ENCODE results near the gene MYO3A.

Gene MYO3A, protein sequence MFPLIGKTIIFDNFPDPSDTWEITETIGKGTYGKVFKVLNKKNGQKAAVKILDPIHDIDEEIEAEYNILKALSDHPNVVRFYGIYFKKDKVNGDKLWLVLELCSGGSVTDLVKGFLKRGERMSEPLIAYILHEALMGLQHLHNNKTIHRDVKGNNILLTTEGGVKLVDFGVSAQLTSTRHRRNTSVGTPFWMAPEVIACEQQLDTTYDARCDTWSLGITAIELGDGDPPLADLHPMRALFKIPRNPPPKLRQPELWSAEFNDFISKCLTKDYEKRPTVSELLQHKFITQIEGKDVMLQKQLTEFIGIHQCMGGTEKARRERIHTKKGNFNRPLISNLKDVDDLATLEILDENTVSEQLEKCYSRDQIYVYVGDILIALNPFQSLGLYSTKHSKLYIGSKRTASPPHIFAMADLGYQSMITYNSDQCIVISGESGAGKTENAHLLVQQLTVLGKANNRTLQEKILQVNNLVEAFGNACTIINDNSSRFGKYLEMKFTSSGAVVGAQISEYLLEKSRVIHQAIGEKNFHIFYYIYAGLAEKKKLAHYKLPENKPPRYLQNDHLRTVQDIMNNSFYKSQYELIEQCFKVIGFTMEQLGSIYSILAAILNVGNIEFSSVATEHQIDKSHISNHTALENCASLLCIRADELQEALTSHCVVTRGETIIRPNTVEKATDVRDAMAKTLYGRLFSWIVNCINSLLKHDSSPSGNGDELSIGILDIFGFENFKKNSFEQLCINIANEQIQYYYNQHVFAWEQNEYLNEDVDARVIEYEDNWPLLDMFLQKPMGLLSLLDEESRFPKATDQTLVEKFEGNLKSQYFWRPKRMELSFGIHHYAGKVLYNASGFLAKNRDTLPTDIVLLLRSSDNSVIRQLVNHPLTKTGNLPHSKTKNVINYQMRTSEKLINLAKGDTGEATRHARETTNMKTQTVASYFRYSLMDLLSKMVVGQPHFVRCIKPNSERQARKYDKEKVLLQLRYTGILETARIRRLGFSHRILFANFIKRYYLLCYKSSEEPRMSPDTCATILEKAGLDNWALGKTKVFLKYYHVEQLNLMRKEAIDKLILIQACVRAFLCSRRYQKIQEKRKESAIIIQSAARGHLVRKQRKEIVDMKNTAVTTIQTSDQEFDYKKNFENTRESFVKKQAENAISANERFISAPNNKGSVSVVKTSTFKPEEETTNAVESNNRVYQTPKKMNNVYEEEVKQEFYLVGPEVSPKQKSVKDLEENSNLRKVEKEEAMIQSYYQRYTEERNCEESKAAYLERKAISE (N-terminal part only)

DNA sequence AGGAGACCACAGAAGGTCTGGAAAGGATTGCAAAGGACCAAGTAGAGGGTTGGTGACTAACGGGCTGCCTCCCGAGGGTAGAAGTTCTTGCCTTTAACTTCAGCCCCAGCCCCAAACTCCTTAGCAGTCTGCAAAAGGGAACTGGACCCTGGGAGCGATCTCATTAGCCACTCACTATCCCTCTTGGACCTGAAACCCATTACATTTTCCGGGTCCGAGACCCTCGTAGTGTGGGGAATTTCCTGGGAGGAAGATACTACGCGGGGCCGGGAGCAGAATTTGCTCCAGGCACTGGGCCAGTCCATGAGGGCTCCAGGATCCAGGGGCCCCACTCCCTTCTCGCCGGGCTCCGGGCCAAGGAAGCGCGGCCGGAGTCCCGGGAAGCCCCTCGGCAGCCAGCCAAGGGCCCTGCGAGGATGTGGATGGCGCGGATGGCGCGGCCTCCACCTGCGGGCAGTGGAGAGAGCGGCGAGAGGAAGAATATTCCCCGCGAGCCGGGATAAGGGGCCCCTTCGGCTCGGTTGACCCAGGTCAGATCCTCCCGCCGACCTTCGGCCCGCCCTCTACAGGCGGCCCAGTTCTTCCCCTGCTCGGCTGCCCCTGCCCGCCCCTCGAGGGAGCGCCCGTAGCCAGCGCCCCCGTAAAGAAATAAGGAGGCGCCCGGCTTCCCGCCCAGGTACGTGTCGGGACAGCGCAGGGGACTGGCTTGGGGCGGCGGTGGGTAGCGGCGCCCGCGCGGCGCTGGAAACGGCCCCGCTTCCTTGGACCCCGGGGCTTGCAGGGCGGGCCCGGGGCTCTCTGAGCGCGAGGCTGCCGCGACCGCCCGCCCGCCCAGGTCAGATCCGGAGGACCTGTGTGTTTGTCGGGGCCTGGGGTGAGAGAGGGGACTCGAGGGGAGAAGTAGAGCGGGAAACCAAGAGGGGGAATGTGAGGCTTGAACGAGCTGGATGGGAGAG, at the start of gene MYO3A:
MYO3A (plus strand) TSS at position 577 of the 956 bp plus-strand sequence. CDS start 17,882 bp downstream, outside the sequence.
- no peak for DNase-seq (ENCODE audit: low spot score)

DNA sequence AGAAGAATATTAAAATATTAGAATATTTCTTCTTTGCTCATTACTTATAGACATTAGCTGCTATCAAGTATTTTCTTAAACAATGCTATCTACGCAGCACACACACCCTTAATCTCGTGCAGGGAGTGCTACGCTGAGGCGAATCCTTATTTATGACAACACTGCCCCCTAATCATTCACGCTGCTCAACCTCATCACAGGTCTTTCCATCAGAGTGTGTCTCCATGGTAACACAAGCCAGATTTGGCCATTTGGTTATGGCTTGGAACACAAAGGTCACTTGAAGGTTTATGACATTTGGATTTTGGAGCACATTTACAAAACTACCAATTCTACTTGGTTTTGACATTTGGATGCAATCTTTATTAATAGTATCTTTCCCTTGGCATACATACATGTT, 45.4 kb upstream of the MYO3A start:
- DNase-seq (ENCODE audit: low spot score), result no peak

DNA sequence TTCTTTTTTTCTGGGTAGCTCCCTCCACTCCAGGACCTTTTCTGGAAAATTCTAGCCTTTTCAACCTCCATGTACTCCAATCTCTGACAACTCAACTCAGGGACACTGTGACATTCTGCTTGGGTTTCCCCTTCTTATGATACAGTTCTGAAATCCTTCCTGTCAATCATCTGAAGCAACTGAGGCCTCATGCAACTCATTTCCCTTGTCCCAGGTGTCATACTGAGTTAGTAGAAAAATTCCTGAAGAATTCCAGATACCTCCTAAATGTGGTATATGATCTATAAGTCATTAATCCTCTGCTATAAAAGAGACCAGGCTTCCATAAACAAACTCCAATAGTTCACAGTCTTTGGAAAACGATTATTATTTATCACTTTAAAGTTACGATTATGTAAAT, 43.0 kb upstream of the MYO3A start:
- DNase-seq (ENCODE audit: low spot score), result no peak

DNA sequence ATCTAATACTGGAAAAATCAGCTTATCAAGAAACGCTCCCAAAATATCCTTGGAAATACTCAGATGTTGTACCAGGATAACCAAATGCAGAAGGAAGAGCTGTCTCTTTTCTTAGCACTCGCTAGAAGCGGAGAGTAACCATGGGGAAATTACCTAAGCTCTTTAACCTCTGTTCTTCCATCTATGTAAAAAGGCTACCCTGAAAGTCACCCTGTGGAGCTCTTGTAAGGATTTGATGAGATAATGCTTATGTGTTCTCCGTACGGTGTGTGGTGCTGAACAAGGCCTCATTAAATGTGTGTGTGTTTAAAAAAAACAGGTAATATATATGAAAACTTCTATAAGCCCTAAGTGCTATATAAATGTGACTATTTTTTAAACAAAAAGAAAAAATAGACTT, 38.2 kb upstream of the MYO3A start:
- DNase-seq (ENCODE audit: low spot score), result no peak

DNA sequence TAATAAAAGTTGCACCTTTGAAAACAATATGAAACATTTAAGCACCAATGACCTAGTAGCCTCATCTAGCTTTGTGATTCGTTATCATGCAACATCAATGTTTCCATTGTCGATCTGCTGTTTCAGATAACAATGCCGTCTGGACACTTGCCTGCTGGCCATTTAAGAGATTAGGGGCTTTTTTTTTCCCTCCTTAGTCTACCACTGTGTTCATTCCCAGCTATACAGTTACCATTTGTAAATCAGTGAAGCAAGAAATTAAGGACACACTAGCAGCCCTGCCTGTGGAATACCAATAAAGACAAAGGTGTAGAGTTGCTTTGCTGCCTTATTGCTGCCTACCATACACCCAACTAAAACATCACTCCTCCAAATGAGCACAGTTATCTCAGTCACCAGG, 37.6 kb upstream of the MYO3A start:
- no peak for DNase-seq (ENCODE audit: low spot score)

DNA sequence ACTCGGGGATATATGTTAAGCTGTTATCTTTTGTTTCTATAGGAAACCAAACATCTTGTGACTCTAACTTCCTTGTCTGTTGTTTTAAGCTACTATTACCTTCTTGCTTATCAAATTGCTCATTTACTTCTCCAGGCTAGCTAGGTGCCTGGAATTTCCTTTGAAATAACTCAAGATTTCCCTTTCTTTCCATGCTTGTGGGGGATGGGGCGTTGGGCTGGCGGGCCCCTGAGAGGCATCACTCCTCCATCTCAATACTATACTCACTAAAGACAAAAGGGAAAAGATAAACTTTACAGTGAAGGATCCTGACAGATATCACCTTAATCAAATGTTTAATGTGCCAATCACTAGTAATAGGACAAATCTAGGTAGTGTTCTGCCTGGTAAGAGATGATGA, 34.7 kb upstream of the MYO3A start:
- DNase-seq (ENCODE audit: low spot score), result no peak

DNA sequence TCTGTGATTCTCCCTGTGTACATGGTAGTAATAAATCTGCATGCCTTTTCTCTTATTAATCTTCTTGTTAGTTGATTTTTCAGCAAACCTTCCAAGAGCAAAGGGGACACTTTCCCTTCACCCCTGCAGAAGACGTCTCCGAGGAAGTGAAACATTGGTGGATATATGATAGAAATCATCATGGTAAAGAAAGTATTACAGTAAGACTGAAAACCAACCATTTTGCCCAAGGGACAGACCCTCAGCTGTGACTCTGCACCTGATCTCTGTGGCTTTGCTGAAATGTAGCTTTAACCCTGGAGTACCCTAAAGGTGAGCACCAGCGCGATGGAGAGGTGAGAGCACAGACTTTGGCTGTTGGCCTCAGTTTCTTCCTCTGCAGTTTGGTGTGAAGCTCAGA, 32.8 kb upstream of the MYO3A start:
- no peak for DNase-seq (ENCODE audit: low spot score)

DNA sequence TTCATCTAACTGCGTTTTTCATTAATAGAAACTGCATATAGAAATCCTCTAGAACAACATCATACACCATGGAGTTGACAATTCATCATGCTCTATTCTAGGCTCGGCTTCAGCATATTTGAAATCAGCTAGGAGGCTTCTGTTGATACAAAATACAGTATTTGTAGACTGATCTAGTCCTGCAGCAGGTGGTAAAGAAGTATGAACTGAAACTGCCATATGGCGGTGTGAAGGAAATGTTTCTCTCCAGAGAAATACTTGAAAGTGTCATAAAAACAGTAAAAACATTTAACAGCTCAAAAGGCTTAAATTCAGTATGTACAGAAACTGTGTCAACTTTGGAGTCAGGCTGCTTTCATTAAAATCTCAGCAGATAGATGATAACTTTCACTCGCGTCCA, 32.0 kb upstream of the MYO3A start:
- DNase-seq (ENCODE audit: low spot score), result no peak

DNA sequence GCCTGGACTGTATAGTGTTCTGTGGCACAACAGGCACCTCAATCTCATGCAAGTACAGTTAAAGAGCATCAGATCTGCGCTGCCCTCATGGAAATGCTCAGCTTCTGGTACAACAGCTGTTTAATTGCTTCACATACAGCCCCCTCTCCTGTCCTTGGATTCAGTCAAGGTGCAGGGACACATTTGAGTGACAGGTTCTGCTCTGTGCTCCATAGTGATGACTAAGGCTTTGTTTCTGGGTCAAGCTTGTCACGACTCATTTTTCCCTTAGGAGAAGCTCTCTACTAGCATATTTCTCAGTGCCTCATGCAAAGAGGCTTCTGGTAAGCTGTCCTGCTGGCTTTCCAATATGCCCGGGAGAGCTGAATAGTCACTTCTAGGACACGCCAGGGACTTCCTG, 26.8 kb upstream of the MYO3A start:
- no peak for DNase-seq (ENCODE audit: low spot score)

DNA sequence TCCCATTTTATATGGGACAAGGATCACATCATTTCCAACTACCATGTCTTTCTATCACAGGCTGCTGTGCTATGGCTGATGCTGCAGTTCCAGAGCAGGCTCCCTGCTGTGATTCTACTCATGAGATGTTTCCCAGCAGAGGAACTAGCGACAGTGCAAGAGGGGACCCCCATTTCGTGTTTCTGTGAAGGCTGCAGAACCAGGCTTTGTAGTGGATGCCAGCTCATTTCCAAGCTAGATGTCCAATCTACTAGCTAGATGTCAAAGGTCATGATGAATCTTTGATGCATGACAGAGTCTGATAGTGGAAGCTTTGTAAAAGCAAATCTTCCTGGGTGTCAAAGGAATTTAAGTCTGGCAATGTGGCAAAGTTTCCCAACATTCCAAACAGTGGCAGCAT, 21.2 kb upstream of the MYO3A start:
- no peak for DNase-seq (ENCODE audit: low spot score)

DNA sequence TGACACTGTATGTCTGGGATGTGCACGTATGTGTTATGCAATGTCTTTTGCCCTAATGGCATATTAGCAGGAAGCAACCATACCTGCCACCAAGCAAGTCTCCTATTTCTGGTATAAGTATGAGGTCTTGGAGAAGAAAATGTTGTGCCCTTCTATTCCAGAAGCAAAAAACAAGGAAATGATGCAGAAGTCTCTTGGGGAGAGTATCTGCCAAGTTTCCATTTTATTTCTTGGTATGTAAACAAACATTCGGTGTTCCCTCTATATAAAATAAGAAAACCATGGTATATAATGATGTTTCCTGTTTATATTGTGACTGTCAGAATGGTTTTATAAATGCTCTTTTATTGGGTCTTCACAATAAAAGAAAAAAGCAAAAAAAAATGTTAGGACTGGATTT, 19.3 kb upstream of the MYO3A start:
- no peak for DNase-seq (ENCODE audit: low spot score)

DNA sequence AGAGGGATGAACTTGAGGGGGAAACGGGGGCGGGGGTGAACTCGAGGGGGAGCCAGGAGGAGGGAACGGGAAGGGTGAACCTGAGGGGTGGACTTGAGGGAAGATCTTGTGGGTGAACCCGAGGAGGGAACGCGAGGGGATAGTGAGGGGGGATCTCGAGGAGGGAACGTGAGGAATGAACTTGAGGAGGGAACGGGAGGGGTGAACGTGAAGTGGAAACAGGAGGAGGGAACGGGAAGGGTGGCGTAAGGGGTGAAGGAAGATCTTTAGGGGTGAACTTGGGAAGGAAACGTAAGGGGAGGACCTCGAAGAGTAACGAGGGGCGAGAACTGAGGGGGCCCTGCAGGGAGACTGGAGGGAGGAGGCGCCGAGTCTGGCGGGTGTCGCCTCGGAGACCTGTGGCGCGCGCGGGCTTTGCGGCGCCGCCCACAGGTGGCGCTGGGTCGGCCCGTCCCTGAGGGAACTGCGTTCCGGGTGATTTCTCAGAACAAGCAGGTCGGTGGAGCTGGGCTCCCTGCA, 651 bp downstream of the MYO3A start:
- DNase-seq (ENCODE audit: low spot score), result peak; percentile 65

DNA sequence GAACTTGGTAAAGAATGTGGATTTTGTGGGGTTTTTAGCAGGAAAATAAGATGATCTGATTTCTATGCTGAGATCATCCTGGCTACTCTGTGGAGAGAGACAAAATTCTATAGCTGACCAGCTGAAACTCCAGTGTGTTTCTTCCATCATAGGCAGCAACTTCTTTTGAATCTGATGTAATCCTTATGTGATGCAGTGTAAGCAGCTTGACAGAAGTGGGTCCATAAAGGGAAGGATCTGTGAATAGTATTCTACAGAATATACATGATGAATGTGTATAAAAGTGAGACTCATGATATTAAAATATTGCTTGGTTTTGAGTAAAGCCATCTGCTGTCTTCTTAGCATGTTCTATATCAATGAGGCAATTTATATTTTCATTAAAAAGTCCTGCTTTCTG, 4.4 kb downstream of the MYO3A start:
- DNase-seq (ENCODE audit: low spot score), result no peak

DNA sequence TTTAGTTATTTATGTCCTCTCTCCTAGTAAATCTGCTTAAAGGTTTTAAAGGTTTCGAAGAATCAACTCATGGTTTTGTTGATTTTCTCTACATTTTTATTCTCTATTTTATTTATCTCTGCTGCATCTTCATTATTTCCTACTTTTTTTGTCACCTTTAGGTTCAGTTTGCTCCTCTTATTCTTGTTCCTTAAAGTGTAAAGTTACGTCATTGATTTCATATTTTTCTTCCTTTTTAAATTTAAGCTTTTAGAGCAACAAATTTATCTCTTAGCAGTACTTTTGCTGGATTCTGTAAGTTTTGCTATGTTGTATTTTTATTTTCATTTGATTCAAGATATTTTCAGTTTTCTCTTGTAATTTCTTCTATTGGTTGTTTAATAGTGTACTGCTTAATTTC, 10.7 kb downstream of the MYO3A start:
- DNase-seq (ENCODE audit: low spot score), result no peak

DNA sequence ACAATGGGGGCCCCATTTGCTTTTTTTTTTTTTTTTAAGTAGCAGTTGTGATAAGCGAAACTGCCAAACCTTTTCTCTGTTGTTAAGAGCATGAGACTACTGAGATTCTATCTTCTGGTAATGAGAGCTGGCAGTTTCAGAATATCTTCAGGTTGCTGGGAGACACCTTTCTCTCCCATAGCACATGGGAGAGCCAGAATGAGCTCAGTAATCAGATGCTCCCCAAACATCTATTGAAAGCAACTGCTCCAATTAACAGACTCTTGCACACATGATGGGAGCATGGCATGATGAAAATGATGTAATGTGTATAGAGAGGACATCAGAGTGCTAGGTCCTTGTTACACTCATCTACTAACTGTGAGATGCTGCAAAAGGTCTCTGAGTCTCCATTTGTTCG, 18.8 kb downstream of the MYO3A start:
- DNase-seq (ENCODE audit: low spot score), result no peak

DNA sequence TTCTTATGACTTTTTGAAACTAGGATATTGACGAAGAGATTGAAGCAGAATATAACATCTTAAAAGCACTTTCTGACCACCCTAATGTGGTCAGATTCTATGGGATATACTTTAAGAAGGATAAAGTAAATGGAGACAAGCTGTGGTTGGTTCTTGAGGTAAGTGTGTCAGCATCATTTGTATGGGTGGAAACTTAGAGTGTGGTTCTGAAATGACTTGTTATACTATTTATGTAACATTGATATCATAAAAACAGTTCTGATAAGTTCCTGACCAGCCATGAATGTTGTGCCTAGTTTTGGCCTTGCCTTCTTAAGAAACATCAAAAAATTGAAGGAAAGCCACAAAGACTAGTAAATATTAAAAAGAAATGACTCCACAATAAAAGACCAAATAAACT, 20.8 kb downstream of the MYO3A start:
- DNase-seq (ENCODE audit: low spot score), result no peak

DNA sequence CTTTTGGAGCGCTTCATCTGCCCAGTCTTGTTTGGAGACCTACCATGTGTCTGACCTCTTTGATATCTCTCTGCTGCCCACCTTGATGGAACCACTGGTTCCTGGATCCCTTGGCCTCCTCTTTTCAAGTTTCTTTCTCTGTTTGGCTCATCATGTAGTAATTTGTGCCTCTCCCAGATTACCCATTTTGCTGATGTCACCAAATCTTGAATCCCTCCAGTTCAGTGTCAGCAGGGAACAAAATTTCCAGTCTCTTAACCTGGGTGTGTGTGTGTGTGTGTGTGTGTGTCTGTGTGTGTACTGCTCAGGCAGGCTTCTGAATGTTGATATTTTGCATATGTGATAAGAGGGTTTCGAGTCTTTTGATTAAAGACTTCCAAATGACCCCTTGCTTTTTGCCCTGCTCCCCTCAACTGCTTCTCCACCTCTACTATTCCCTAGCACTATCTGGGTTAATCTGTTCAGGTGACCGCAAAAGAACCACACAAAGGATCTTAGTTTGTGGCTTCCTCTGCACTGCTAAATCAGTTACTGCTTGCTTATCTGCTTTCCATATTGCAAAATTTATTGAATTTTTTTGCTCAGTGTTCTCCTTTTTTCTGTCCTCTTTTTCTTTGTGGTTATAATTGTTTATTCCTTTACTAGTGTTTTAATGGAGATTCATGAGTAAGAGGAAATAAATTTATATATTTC, 25.7 kb downstream of the MYO3A start:
- DNase-seq (ENCODE audit: low spot score), result no peak

DNA sequence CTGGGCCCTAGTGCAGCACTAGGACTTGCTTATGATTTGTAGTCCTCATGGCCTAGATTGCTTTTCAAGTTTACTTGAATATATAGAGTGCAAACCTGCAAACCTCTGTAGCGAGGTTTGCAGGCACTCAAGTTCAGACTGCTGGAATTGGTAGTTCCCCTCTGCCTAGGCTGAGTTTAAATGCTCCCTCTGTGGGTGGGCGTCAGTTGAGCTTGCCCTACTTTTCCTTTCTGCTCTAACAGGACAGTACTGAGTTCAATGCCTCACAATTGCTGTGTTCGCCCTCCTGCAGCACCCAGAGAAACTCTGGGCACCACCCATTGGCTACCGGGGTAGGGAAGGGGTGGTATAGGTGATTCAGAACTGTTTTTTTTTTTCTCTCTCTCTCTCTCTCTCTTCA, 31.6 kb downstream of the MYO3A start:
- no peak for DNase-seq (ENCODE audit: low spot score)

DNA sequence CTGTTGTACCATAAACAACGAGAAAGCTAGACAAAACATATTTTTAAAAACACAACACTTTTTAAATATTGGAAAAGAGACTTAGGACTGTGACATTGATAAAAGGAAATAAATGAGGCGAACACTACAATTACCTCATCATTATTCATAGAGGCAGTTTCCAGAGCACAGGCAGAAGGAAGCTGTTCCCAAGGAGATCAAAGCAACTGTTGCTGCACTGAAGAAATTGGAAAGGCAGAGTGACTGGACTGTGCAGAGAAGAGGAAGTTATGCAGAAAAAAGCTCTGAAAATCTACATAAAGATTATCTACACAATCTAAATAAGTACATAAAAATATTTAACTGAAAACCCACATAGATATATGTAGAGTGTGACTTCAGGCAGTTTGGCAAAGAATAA, 32.8 kb downstream of the MYO3A start:
- DNase-seq (ENCODE audit: low spot score), result no peak

DNA sequence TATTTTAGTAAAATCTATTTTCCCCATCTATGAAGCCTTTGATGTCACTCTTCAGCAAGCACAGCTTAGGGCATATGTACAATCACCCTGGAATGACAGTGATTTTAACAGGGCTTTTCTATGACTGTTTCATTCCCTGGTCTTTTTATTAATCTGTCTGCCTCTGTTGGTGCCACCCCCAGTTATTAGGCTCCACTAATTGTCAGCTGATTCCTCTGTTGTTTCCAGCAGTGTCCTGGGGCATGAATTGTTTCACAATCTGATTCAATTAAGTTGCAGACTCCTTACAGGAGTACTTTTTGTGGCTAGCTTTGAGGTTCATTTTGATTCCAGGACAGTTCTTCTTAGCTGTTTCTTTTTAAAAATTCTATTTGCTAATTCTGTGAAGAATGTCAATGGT, 38.6 kb downstream of the MYO3A start:
- DNase-seq (ENCODE audit: low spot score), result no peak

Measured in left forelimb (tissue), 1 donor.